ENCODE data around the gene TRPM4. TPM values are rescaled to one million over a fixed set of nuclear protein-coding genes. Genes with fewer than 3 reads are reported as not detected.

Gene TRPM4
- total and polyA plus RNA-seq, 2 donors (not counting 3 experiments of a cell fraction or from before 2014, with no cell fraction given) = 17.6 to 38.9 TPM

GRCh38 chr19:49216071-49216470, 58.5 kb downstream of the TRPM4 start:
- Histone ChIP-seq H2AFZ (ENCODE audit: low read depth, low read length) (no peak overlapping the region), H3K9me3 (replicated peaks; ENCODE audit: control insufficient read depth, insufficient read depth, low read length) (no peaks in the 10 kb centered on the region), H3K27ac (ENCODE audit: insufficient read depth, low read depth, low read length) (no peak overlapping the region), H3K4me2 (ENCODE audit: insufficient read depth, low read length) (no peak overlapping the region), H3K36me3 (ENCODE audit: control insufficient read depth in 2 of 2, extremely low read depth in 1 of 2, insufficient read depth in 2 of 2, low read length in 2 of 2) (no peaks in the 10 kb centered on the region), H3K4me1 (ENCODE audit: control insufficient read depth, extremely low read depth, insufficient read depth, low read length) (no peaks in the 10 kb centered on the region), H3K27me3 (ENCODE audit: control insufficient read depth in 2 of 2, insufficient read depth in 2 of 2, low read length in 2 of 2) (no peaks in the 10 kb centered on the region), H3K9ac (replicated peaks; ENCODE audit: extremely low read depth, insufficient read depth, low read length) (no peak overlapping the region), H3K79me2 (ENCODE audit: control insufficient read depth, insufficient read depth, low read length) (no peaks in the 10 kb centered on the region), H3K9me1 (replicated peaks; ENCODE audit: control insufficient read depth, extremely low read depth, insufficient read depth, low read length) (no peaks in the 10 kb centered on the region), H4K20me1 (replicated peaks; ENCODE audit: control insufficient read depth, extremely low read depth, insufficient read depth, low read length) (no peaks in the 10 kb centered on the region), H3K4me3 (replicated peaks in 1 of 3; ENCODE audit: insufficient read depth in 1 of 3, low read depth in 1 of 3, low read length in 3 of 3) (no peak overlapping the region)
- POLR2A ChIA-PET = no interaction called here
- dilution Hi-C loops (cut with MboI; ENCODE audit: extremely low pct_ligation_motif_present, low sequenced_read_pairs) (no loop called here), intact Hi-C loops (cut with micrococcal nuclease) (no loop called here)
- no TSS peak for BruUV-seq (replicated peaks)
- TF ChIP-seq FOS (IDR thresholded peaks at IDR 0.05; ENCODE audit: borderline replicate concordance, insufficient read depth, low read length) (no peak), EZH2 (IDR thresholded peaks at IDR 0.05; ENCODE audit: borderline replicate concordance, low read depth, low read length, severe bottlenecking) (no peak), POLR2AphosphoS5 (IDR thresholded peaks at IDR 0.05; ENCODE audit: insufficient read depth, low read depth, low read length) (no peak), GATA2 (IDR thresholded peaks at IDR 0.05; ENCODE audit: insufficient read depth, insufficient read length, low read depth, low read length) (no peak), MYC (IDR thresholded peaks at IDR 0.05; ENCODE audit: low read depth, low read length) (no peak), POLR2A (IDR thresholded peaks at IDR 0.05; ENCODE audit: low read depth, low read length) (no peak), JUN (IDR thresholded peaks at IDR 0.05; ENCODE audit: borderline replicate concordance, insufficient read depth, insufficient read length, low read depth) (no peak)
- TF ChIP-seq, protein P1, sequence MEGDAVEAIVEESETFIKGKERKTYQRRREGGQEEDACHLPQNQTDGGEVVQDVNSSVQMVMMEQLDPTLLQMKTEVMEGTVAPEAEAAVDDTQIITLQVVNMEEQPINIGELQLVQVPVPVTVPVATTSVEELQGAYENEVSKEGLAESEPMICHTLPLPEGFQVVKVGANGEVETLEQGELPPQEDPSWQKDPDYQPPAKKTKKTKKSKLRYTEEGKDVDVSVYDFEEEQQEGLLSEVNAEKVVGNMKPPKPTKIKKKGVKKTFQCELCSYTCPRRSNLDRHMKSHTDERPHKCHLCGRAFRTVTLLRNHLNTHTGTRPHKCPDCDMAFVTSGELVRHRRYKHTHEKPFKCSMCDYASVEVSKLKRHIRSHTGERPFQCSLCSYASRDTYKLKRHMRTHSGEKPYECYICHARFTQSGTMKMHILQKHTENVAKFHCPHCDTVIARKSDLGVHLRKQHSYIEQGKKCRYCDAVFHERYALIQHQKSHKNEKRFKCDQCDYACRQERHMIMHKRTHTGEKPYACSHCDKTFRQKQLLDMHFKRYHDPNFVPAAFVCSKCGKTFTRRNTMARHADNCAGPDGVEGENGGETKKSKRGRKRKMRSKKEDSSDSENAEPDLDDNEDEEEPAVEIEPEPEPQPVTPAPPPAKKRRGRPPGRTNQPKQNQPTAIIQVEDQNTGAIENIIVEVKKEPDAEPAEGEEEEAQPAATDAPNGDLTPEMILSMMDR (IDR thresholded peaks at IDR 0.05; ENCODE audit: extremely low read depth in 1 of 2, insufficient read depth in 1 of 2, low read depth in 1 of 2, low read length in 2 of 2) = no peak
- TF ChIP-seq, protein P2, sequence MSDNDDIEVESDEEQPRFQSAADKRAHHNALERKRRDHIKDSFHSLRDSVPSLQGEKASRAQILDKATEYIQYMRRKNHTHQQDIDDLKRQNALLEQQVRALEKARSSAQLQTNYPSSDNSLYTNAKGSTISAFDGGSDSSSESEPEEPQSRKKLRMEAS (IDR thresholded peaks at IDR 0.05; ENCODE audit: insufficient read depth, insufficient read length) = no peak
- CTCF ChIA-PET = interaction anchor here (1.7 to 1.8 kb wide), 3 partner anchors 9 to 118 kb away, joined by 6 to 10 read pairs (median 8); no protein-coding TSS in a partner anchor
- DNase-seq (ENCODE audit: low read depth, low spot score) (no peak), FAIRE-seq (no peak)

Measured in endothelial cell of umbilical vein (primary cell).